OCI-LY7 (cell line): ENCODE results near the gene ZBP1. TPM values are rescaled to one million over a fixed set of nuclear protein-coding genes. Genes with fewer than 3 reads are reported as not detected.

Experiments
- BruUV-seq: library from RNA; stranded (reverse); fragments of 400-500 nt; replicated peaks from 2 replicates; lab custom pipeline; 2021; lab: Mats Ljungman, UMichigan
- CTCF ChIA-PET: fragments of 300-600 bp; sonication (Branson Sonifier 250); formaldehyde crosslinking; loops from one replicate; lab custom pipeline; 2022; ENCODE audit warnings: antibody characterized with exemption; ENCODE audit not compliant: unreplicated experiment; lab: Charles Lee
- POLR2A ChIA-PET: fragments of 300-600 bp; sonication (Branson Sonifier 250); formaldehyde crosslinking; loops from one replicate; lab custom pipeline; 2022; ENCODE audit warnings: antibody characterized with exemption; lab: Charles Lee
- DNase-seq: peaks from one replicate; pipeline ENCODE4 v3.0.0-alpha.2; 2015; ENCODE audit warnings: low spot score
- H2AFZ ChIP-seq: fragments of 200-600 bp; sonication (generic), shearing (Covaris generic); 2 replicates; pipeline ENCODE4 v1.6.1; 2014; ENCODE audit warnings: mild to moderate bottlenecking, antibody characterized with exemption, low read length, moderate library complexity
- H3K27ac ChIP-seq: fragments of 200-600 bp; sonication (generic); 2 replicates; pipeline ENCODE4 v1.5.1; 2014; ENCODE audit warnings: mixed run types, low read depth, mild to moderate bottlenecking, moderate library complexity, low read length, inconsistent platforms; ENCODE audit not compliant: poor library complexity, severe bottlenecking
- H3K36me3 ChIP-seq: fragments of 200-600 bp; sonication (generic); 2 replicates; pipeline ENCODE4 v1.6.1; 2014; ENCODE audit warnings: mild to moderate bottlenecking, antibody characterized with exemption, low read length, moderate library complexity, mixed read lengths; ENCODE audit not compliant: insufficient read depth
- H3K4me1 ChIP-seq: fragments of 200-600 bp; sonication (generic); 2 replicates; pipeline ENCODE4 v1.5.1; 2014; ENCODE audit warnings: mild to moderate bottlenecking, low read length; ENCODE audit not compliant: insufficient read depth, poor library complexity, severe bottlenecking
- H3K4me2 ChIP-seq: fragments of 200-600 bp; sonication (generic); 2 replicates; pipeline ENCODE4 v1.6.1; 2014; ENCODE audit warnings: mild to moderate bottlenecking, low read length
- H3K4me3 ChIP-seq: fragments of 200-600 bp; sonication (generic); 2 replicates; pipeline ENCODE4 v1.5.1; 2014; ENCODE audit warnings: mild to moderate bottlenecking, low read depth, low read length; ENCODE audit not compliant: poor library complexity, severe bottlenecking
- H3K79me2 ChIP-seq: fragments of 200-600 bp; sonication (generic); 2 replicates; pipeline ENCODE4 v1.6.1; 2016; ENCODE audit warnings: low read depth, mild to moderate bottlenecking, low read length, moderate library complexity, mixed read lengths; ENCODE audit not compliant: insufficient read depth
- H3K9me2 ChIP-seq: fragments of 200-600 bp; sonication (generic); 2 replicates; pipeline ENCODE4 v1.6.1; 2016; ENCODE audit warnings: mild to moderate bottlenecking, low read length, mixed read lengths; ENCODE audit not compliant: insufficient read depth
- H3K9me3 ChIP-seq: fragments of 200-600 bp; sonication (generic); 2 replicates; pipeline ENCODE4 v1.6.1; 2014; ENCODE audit warnings: mild to moderate bottlenecking, mixed run types, low read length, mixed read lengths
- H4K20me1 ChIP-seq: fragments of 200-600 bp; sonication (generic); 2 replicates; pipeline ENCODE4 v1.6.1; 2014; ENCODE audit warnings: mild to moderate bottlenecking, antibody characterized with exemption, low read length, moderate library complexity, mixed read lengths; ENCODE audit not compliant: insufficient read depth
- EZH2phosphoT487 ChIP-seq: fragments of 200-600 bp; sonication (generic); IDR thresholded peaks from 2 replicates; pipeline ENCODE4 v1.6.1; 2018; ENCODE audit warnings: low read depth, borderline replicate concordance, mild to moderate bottlenecking, mixed run types, antibody characterized with exemption, low read length, moderate library complexity, mixed read lengths
- intact Hi-C: fragments of 100-400 bp; cut with micrococcal nuclease; formaldehyde crosslinking; loops from one replicate; pipeline ENCODE4 v1.10.0; 2022; ENCODE audit not compliant: unreplicated experiment
- total RNA-seq, 2 experiments: library from RNA; depleted of rRNA in 1 of 2; stranded (reverse); fragments of >200 nt in 1 of 2; shearing (Covaris generic) in 1 of 2; gene quantifications; 2 replicates each; pipeline ENCODE4 v1.2.3, GENCODE V29; 2014 to 2022
- TF ChIP-seq, protein P1 (sequence below): fragments of 200-600 bp; sonication (generic); conservative IDR thresholded peaks from 2 replicates; pipeline ENCODE4 v1.5.1; 2014; ENCODE audit warnings: mild to moderate bottlenecking, antibody characterized with exemption, low read length, moderate library complexity, mixed read lengths

ZBP1 gene
- total RNA-seq, 2 experiments from 2014 or later: 1.5 to 3.7 TPM

DNA sequence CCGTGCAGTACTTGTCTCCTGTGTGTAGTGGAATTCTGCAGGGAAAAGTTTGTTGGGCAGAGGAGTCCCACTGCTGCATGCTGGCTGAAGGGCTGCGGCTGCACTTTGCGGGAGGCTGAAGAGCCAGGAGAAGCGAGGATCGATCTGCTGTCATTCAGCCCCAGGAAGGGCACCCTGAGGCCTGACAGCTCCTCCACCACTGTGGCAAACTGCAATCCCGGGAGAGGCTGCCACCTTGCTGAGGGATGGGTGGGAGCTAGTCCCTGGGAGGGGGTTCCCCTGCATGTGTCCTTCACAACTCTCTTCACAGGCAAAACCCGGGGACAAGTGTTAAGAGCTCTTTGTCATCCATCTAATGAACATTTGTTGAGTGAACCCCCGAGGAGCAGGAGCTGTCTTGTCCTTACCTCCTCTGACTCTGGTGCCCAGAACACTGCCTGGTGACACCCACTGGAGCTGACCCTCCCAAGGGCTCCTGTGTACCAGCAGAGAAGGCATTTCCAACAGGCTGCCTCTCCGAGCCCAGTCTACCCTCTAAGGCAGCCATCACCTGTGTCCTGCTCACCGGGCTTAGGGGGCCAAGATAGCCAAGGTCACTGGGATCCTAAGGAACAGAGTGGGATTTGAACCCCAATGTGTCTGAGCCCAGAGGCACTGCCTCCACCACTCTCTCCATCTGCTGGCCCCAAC is 41.6 kb downstream of the ZBP1 start:
- TF ChIP-seq EZH2phosphoT487: no peak
- TF ChIP-seq, protein P1, sequence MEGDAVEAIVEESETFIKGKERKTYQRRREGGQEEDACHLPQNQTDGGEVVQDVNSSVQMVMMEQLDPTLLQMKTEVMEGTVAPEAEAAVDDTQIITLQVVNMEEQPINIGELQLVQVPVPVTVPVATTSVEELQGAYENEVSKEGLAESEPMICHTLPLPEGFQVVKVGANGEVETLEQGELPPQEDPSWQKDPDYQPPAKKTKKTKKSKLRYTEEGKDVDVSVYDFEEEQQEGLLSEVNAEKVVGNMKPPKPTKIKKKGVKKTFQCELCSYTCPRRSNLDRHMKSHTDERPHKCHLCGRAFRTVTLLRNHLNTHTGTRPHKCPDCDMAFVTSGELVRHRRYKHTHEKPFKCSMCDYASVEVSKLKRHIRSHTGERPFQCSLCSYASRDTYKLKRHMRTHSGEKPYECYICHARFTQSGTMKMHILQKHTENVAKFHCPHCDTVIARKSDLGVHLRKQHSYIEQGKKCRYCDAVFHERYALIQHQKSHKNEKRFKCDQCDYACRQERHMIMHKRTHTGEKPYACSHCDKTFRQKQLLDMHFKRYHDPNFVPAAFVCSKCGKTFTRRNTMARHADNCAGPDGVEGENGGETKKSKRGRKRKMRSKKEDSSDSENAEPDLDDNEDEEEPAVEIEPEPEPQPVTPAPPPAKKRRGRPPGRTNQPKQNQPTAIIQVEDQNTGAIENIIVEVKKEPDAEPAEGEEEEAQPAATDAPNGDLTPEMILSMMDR: no peak
- POLR2A ChIA-PET: no interaction called here
- Histone ChIP-seq H3K9me3 (no peaks in the 10 kb centered on the region), H3K4me2 (no peak overlapping the region), H3K4me3 (no peak overlapping the region), H3K79me2 (no peaks in the 10 kb centered on the region), H3K4me1 (no peaks in the 10 kb centered on the region), H3K36me3 (no peaks in the 10 kb centered on the region), H2AFZ (no peak overlapping the region), H3K9me2 (no peaks in the 10 kb centered on the region), H4K20me1 (no peaks in the 10 kb centered on the region; the same call in 1 of the 2 replicates), H3K27ac (no peak overlapping the region)
- no peak for DNase-seq
- intact Hi-C loops: no loop called here
- BruUV-seq: no TSS peak
- CTCF ChIA-PET: interaction anchor here (0.5 kb wide), 1 partner anchor 628 kb away, joined by 3 read pairs; no protein-coding TSS in a partner anchor

DNA sequence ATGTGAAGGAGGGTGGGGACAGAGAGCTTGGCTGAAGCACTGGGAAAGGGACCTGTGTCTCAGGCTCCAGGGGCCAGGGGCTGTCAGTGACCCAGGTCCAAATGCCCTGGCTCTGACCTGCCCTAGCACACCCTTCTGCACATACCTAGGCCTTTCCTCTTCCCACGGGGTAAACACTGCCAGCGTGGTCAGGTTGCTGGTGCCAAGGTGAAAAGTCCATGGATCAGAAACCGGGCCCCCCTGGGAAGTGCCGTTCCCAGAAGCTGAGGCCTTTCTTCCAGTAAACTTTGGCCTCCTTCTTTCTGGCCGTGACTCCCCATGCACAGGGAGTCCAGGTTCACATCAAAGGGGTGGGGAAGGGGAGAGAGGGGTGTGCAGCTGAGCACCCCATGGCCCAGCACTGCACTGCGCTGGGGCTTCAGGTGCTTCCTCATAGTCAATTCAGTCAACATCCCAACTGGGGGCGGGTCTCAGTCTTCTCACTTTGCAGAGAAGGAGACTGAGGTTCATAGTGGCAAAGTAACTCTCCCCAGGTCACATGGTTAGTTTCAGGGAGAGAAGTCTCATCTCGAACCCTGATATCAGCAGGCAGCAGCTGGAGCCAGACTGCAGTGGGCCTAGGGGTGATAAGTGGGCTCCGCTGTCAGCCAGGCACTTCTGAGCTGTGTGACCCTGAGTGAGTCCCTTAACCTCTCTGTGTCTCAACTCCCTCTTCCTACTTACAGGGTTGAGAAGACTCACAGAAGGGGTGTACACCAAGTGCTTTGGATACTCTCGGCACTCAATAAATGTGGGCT is 42.3 kb downstream of the ZBP1 start:
- Histone ChIP-seq H3K4me2 (no peak overlapping the region), H3K4me1 (no peaks in the 10 kb centered on the region), H3K27ac (no peak overlapping the region), H4K20me1 (no peaks in the 10 kb centered on the region; the same call in 1 of the 2 replicates), H3K4me3 (no peak overlapping the region), H3K79me2 (no peaks in the 10 kb centered on the region), H2AFZ (no peak overlapping the region), H3K9me3 (no peaks in the 10 kb centered on the region), H3K36me3 (no peaks in the 10 kb centered on the region), H3K9me2 (no peaks in the 10 kb centered on the region)
- no peak for DNase-seq
- TF ChIP-seq EZH2phosphoT487: no peak
- TF ChIP-seq, protein P1: no peak
- CTCF ChIA-PET: interaction anchor here (0.5 kb wide), 1 partner anchor 629 kb away, joined by 3 read pairs; no protein-coding TSS in a partner anchor
- BruUV-seq: no TSS peak
- POLR2A ChIA-PET: no interaction called here
- intact Hi-C loops: no loop called here
